ENCODE results near the gene SYT7. TPM values are rescaled to one million over a fixed set of nuclear protein-coding genes. Genes with fewer than 3 reads are reported as not detected.

The SYT7 gene
- total RNA-seq, 1 experiment from 2014 or later = 2.5 TPM

DNA sequence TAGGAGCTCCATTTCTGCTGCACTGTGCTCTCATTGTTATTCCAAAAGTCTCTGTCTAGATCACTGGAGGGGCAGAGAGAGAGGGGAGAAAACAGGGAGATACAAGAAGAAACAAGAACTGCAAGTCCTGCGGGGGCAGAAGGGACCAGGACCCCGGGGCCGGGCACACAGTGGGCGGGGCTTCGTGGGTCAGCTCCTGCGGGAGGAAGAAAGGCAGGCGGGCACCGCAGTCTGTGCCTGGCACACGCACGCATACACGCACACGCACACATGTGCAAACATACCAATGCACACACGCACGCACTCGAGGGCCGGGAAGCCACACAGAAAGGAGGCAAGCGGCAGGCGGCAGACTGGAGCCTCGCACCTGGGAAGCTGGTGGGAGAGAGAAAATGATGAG, 33.6 kb downstream of the SYT7 start:
- Histone ChIP-seq H3K9me3 (ENCODE audit: control insufficient read depth, insufficient read depth, low read depth, low read length) (no peaks in the 10 kb centered on the region), H3K27me3 (ENCODE audit: control insufficient read depth, insufficient read depth, low read length) (no peaks in the 10 kb centered on the region), H3K36me3 (ENCODE audit: control insufficient read depth, insufficient read depth, low read length) (no peaks in the 10 kb centered on the region), H3K27ac (ENCODE audit: low read length) (no peak overlapping the region), H3K4me1 (ENCODE audit: control insufficient read depth, insufficient read depth, low read length) (peaks cover 6% of the 10 kb centered on the region), H3K4me3 (ENCODE audit: low read depth in 2 of 2, low read length in 2 of 2) (no peak overlapping the region)
- POLR2A ChIA-PET = interaction anchor here (0.6 kb wide), 1 partner anchor 185 kb away, joined by 5 read pairs; the partner anchor contains the start of genes CYB561A3 and TMEM138
- no TSS peak for BruUV-seq (replicated peaks)
- in situ Hi-C loops (cut with HindIII; ENCODE audit: low pct_unique_long_range_greater_than_20kb, low sequenced_read_pairs) (no loop called here), intact Hi-C loops (cut with micrococcal nuclease; ENCODE audit: unreplicated experiment) (no loop called here)
- CTCF ChIA-PET = interaction anchor here (0.5 kb wide), 1 partner anchor 1839 kb away, joined by 3 read pairs; no protein-coding TSS in a partner anchor
- TF ChIP-seq, protein P1, sequence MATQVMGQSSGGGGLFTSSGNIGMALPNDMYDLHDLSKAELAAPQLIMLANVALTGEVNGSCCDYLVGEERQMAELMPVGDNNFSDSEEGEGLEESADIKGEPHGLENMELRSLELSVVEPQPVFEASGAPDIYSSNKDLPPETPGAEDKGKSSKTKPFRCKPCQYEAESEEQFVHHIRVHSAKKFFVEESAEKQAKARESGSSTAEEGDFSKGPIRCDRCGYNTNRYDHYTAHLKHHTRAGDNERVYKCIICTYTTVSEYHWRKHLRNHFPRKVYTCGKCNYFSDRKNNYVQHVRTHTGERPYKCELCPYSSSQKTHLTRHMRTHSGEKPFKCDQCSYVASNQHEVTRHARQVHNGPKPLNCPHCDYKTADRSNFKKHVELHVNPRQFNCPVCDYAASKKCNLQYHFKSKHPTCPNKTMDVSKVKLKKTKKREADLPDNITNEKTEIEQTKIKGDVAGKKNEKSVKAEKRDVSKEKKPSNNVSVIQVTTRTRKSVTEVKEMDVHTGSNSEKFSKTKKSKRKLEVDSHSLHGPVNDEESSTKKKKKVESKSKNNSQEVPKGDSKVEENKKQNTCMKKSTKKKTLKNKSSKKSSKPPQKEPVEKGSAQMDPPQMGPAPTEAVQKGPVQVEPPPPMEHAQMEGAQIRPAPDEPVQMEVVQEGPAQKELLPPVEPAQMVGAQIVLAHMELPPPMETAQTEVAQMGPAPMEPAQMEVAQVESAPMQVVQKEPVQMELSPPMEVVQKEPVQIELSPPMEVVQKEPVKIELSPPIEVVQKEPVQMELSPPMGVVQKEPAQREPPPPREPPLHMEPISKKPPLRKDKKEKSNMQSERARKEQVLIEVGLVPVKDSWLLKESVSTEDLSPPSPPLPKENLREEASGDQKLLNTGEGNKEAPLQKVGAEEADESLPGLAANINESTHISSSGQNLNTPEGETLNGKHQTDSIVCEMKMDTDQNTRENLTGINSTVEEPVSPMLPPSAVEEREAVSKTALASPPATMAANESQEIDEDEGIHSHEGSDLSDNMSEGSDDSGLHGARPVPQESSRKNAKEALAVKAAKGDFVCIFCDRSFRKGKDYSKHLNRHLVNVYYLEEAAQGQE (IDR thresholded peaks at IDR 0.05; ENCODE audit: insufficient read depth in 1 of 2, low read depth in 2 of 2, low read length in 1 of 2) = no peak
- no peak for TF ChIP-seq SIN3A (IDR thresholded peaks at IDR 0.05; ENCODE audit: borderline replicate concordance, insufficient read depth, low read depth, low read length)
- TF ChIP-seq, protein P2, sequence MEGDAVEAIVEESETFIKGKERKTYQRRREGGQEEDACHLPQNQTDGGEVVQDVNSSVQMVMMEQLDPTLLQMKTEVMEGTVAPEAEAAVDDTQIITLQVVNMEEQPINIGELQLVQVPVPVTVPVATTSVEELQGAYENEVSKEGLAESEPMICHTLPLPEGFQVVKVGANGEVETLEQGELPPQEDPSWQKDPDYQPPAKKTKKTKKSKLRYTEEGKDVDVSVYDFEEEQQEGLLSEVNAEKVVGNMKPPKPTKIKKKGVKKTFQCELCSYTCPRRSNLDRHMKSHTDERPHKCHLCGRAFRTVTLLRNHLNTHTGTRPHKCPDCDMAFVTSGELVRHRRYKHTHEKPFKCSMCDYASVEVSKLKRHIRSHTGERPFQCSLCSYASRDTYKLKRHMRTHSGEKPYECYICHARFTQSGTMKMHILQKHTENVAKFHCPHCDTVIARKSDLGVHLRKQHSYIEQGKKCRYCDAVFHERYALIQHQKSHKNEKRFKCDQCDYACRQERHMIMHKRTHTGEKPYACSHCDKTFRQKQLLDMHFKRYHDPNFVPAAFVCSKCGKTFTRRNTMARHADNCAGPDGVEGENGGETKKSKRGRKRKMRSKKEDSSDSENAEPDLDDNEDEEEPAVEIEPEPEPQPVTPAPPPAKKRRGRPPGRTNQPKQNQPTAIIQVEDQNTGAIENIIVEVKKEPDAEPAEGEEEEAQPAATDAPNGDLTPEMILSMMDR (IDR thresholded peaks at IDR 0.05) = no peak
- TF ChIP-seq POLR2AphosphoS5 (IDR thresholded peaks at IDR 0.05; ENCODE audit: low read depth, low read length) = no peak
- no peak for TF ChIP-seq TCF7L2 (IDR thresholded peaks at IDR 0.05; ENCODE audit: low read depth, low read length)
- no peak for DNase-seq (ENCODE audit: low read depth, low spot score)
- no peak for ATAC-seq

DNA sequence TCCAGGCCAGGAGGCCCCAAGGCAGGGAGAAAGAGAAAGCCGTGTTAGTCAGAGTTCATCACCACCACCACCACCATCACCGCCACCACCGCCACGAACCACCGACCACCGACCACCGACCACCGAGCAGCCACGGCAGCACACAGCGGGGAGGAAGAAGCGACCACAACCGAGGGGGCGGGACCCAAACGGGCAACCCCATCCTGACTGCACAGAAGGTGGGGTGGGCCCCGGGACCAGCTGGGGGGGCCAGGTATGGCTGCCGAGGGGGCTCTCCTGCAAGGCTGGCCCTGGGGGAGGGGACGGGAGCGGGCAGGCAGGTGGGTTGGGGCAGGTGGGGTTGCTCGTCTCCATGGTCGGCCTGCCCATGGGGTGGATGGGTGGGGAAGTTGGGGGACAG, 34.2 kb downstream of the SYT7 start:
- H3K4me3 ChIP-seq (ENCODE audit: low read depth in 2 of 2, low read length in 2 of 2) = no peak overlapping the region
- intact Hi-C loops (cut with micrococcal nuclease; ENCODE audit: unreplicated experiment) = no loop called here
- DNase-seq (ENCODE audit: low read depth, low spot score) (no peak), ATAC-seq (no peak)
- in situ Hi-C loops (cut with HindIII; ENCODE audit: low pct_unique_long_range_greater_than_20kb, low sequenced_read_pairs) = no loop called here
- BruUV-seq (replicated peaks) = no TSS peak
- H3K4me1 ChIP-seq (ENCODE audit: control insufficient read depth, insufficient read depth, low read length) = peaks cover 1% of the 10 kb centered on the region
- no peaks in the 10 kb centered on the region for H3K36me3 ChIP-seq (ENCODE audit: control insufficient read depth, insufficient read depth, low read length)
- CTCF ChIA-PET = no interaction called here
- POLR2A ChIA-PET = no interaction called here
- no peak overlapping the region for H3K27ac ChIP-seq (ENCODE audit: low read length)
- no peaks in the 10 kb centered on the region for H3K27me3 ChIP-seq (ENCODE audit: control insufficient read depth, insufficient read depth, low read length)
- TF ChIP-seq POLR2AphosphoS5 (IDR thresholded peaks at IDR 0.05; ENCODE audit: low read depth, low read length) (no peak), TCF7L2 (IDR thresholded peaks at IDR 0.05; ENCODE audit: low read depth, low read length) (no peak), SIN3A (IDR thresholded peaks at IDR 0.05; ENCODE audit: borderline replicate concordance, insufficient read depth, low read depth, low read length) (no peak)
- TF ChIP-seq, protein P1 (IDR thresholded peaks at IDR 0.05; ENCODE audit: insufficient read depth in 1 of 2, low read depth in 2 of 2, low read length in 1 of 2) = no peak
- TF ChIP-seq, protein P2 (IDR thresholded peaks at IDR 0.05) = no peak
- no peaks in the 10 kb centered on the region for H3K9me3 ChIP-seq (ENCODE audit: control insufficient read depth, insufficient read depth, low read depth, low read length)
